GM18870 (cell line): ENCODE results near the gene SRP54.
"Not testable (repeated sequence)": the region's sequence is repeated elsewhere in the genome, so short reads cannot be mapped to it uniquely, and the experiment has no call there.

Source experiments
- ATAC-seq: cut with Tn5 transposase; IDR thresholded peaks from one replicate; pipeline ENCODE4 v1.9.1; 2021; ENCODE audit warnings: moderate library complexity; ENCODE audit not compliant: unreplicated experiment

Gene SRP54

GRCh38 chr14:34982421-34983147 lies at the start of gene SRP54:
Gene SRP54, plus strand, starts transcription at chr14:34982992. Its CDS starts 13,718 bp downstream, at chr14:34996710.
- ATAC-seq = peak; percentile 78

- ATAC-seq = no peak
Observed at GRCh38 chr14:34933301-34933700, 49.5 kb upstream of the SRP54 start.

DNA sequence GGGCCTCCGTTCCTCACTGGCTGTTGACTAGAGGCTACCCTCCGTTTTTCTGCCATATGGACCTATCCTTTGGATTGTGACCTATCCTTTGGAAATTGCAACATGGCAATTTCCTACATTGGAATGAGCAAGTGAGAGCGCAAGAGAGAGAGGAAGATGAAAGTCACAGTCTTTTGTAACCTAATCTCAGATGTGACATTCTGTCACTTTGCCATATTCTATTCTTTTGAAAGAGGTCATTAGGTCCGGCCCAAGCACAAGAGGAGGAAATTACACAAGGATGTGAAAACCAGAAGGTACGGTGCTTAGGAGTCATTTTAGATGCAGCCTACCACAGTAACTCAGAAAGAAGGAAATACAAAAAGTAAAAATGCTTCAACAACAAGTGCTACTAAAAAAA lies 47.3 kb upstream of the SRP54 start:
- no peak for ATAC-seq

- ATAC-seq = no peak
Observed at GRCh38 chr14:34937442-34937841, 45.4 kb upstream of the SRP54 start.

DNA sequence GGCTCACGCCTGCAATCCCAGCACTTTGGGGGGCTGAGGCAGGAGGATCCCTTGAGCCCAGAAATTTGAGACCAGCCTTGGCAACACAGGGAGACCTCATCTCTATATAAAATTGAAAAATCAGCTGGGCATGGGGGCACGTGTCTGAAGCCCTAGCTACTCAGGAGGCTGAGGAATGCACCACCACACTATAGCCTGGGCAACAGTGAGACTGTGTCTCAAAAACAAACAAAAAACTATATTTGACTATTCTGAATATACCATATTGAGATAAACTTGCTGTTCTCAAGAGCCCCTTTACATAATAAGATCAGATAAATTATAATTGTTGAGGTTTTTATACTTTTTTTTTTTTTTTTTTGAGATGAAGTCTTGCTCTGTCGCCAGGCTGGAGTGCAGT lies 44.9 kb upstream of the SRP54 start:
- no peak for ATAC-seq

DNA sequence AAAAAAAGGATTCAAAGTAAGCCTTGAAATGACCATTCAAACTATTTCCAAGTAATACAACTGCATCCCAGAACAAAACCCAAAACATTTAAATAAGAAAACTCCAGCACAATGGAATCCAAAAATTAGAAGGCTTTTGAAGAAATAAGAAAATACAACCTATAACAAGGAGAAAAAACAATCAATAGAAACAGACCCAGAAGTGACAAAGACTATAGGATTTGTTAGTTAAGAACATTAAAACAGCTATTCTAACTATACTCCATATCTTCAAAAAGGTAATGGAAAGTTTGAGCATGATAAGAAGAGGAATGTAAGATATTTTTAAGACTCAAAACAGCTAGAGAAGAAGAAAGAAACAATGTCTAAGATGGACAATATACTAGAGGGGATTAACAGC lies 39.3 kb upstream of the SRP54 start:
- ATAC-seq = no peak

GRCh38 chr14:34944744-34945143 lies 38.0 kb upstream of the SRP54 start:
- no peak for ATAC-seq

GRCh38 chr14:34946699-34947098 lies 36.1 kb upstream of the SRP54 start:
- no peak for ATAC-seq

- no peak for ATAC-seq
Observed at GRCh38 chr14:34951286-34951685, 31.5 kb upstream of the SRP54 start.

- no peak for ATAC-seq
Observed at GRCh38 chr14:34956931-34957330, 25.9 kb upstream of the SRP54 start.

GRCh38 chr14:34957771-34958286 lies 25.0 kb upstream of the SRP54 start:
- no peak for ATAC-seq

DNA sequence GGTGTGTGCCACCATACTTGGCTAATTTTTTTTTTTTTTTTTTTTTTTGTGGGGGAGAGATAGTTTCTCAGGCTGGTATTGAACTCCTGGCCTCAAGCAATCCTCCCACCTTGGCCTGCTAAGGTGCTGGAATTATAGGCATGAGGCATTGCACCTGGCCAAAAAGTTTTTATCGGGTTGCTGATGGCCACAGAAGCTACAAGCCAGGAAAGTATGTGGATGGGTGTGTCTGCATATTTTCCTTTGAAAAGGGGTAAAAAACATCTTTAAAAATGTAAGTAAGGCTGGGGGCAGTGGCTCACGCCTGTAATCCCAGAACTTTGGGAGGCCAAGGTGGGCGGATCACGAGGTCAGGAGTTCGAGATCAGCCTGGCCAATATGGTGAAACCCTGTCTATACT lies 20.7 kb upstream of the SRP54 start:
- not testable (repeated sequence) for ATAC-seq

- no peak for ATAC-seq
Observed at GRCh38 chr14:34964977-34965764, 17.6 kb upstream of the SRP54 start.

DNA sequence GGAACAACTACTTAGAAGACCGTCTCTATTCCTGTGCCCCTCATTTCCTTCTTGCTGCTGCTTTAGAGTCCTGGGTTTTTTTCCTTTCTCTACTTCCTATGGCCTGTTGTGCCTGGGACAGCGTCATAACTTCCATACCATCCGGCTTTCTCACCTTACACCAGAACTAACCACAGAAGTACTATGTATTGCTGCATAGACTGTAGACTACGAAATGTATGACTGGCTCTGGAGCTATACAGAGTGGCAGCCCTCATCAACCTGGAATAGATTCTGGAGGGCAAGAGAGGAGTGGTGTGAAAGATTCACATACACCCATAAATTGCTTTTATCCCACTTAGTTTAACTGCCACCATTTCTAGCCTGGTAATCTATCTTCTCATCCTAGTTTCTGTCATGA lies 16.9 kb upstream of the SRP54 start:
- no peak for ATAC-seq

- ATAC-seq = peak; percentile 78
Observed at GRCh38 chr14:34966413-34966812, 16.4 kb upstream of the SRP54 start.

DNA sequence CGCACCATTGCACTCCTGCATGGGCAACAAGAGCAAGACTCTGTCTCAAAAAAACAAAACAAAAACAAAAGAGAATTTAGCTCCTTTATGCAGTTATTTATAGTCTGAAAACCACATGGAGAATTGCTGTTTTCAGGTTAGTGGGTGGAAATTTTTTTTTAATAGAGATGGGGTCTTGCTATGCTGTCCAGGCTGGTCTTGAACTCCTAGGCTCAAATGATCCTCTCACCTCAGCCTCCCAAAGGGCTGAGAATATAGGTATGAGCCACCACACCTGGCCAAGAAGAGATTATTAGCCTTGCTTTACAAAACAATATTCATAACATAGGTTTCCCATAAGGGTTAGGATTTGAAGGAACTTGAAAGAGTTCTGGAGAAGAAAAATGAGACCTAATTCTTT lies 12.1 kb upstream of the SRP54 start:
- no peak for ATAC-seq

DNA sequence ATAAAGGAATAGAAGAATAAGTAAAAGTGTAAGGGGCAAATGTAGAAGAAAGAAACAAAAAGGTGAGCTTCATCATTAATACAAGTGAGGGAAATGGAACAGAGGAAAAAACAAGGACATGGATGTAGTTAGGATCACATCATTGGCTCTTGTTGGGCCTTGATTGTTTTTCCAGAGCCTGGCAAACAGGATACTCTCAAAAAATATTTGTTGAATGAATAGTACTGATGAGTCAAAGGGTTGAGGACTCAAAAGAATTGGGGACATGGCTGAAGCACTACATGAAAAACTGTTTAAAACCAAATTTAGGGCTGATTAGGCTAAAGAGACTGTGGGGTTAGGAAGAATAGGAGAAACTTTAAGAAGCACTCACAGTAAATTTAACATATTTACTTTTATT lies 11.4 kb upstream of the SRP54 start:
- no peak for ATAC-seq

- no peak for ATAC-seq
Observed at GRCh38 chr14:34971801-34972200, 11.0 kb upstream of the SRP54 start.

DNA sequence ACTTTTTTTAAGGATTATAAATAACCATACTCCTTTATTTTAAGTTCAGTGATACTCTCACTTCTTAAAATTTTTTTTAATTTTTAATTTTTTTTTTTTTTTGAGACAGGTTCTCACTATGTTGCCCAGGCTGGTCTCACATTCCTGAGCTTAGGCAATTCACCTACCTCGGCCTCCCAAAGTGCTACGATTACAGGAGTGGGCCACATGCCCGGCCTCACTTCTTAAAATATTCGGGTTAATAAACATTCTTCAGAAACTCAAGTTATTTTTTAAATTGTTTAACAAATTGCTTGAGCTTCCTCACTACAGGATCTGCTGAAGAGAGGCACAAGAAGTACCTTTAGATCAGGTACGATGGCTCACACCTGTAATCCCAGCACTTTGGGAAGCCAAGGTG lies 4.3 kb upstream of the SRP54 start:
- no peak for ATAC-seq

DNA sequence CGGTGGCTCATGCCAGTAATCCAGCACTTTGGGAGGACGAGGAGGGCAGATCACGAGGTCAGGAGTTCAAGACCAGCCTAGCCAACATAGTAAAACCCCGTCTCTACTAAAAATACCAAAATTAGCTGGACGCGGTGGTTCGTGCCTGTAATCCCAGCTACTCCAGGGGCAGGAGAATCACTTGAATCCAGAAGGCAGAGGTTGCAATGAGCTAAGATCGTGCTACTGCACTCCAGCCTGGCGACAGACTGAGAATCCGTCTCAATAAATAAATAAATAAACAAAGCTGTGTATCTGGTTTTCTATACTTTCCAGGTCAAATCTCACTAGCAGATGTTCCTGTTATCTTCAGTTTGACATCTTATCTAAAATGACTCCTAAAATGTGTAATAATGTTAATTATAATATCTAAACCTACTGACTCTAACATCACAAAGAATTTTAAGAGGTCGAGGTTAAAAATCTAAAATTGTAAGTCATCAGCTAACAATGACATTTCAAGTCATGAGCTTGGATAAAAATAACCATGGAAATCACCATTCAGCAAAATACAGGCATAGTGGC lies 2.4 kb upstream of the SRP54 start:
- no peak for ATAC-seq

DNA sequence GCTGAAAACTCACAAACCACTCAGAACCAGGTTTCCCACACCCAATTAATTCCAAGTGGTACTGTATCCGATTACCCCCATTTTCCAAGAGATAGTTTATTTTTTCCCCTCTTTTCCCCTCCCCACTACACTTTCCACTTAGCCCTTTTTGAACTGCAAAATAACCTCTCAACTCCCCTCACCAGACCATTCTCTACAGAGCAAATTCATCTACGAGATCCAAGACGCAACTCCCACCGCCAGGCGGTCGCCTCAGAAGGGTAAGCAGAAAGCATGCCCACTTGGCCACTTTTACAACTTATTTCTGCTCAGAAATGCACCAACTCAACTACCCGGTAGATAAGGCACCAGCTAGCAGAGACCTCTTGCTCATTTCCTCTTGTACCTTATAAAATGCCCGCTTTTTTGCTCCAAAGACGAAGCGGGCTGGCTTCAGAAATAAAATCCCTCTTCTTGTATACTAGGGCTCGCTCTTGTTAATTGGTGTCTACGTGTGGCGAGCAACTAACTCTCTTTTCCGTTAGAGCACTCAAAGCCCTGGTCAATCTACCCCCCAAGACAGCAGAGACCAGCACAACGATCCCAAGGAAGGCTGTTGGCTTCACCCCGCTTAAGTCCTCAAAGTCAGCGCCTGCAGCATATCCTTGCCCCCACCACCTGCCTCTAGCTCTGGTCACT lies 910 bp upstream of the SRP54 start:
- no peak for ATAC-seq
